Measurements from ENCODE around the gene GARIN5A. TPM values are rescaled to one million over a fixed set of nuclear protein-coding genes. Genes with fewer than 3 reads are reported as not detected.

The GARIN5A gene
- total and polyA plus RNA-seq, 2 experiments from 2014 or later: 13.3 to 25.0 TPM

- TF ChIP-seq ZNF462 (CRISPR knock-in tag; IDR thresholded peaks at IDR 0.05): no peak
- TF ChIP-seq REST (IDR thresholded peaks at IDR 0.05; ENCODE audit: unreplicated experiment): no peak
- no peak for TF ChIP-seq CREB1 (CRISPR knock-in tag; IDR thresholded peaks at IDR 0.05; ENCODE audit: low read depth)
These were observed 41.0 kb upstream of the GARIN5A start (continued) for GRCh38 chr19:50517704-50518075.

GRCh38 chr19:50516964-50517703 lies 40.5 kb upstream of the GARIN5A start:
- no peaks in the 10 kb centered on the region for H3K36me3 ChIP-seq (ENCODE audit: insufficient read depth)
- no peak for ATAC-seq
- peak overlapping the region; percentile 47 for H3K4me3 ChIP-seq
- H3K27me3 ChIP-seq (ENCODE audit: insufficient read depth): peaks cover 12% of the 10 kb centered on the region
- peak overlapping the region; percentile 72; the same call in 1 of the 2 replicates for H2AFZ ChIP-seq
- no peak overlapping the region for H3K27ac Mint-ChIP-seq
- H3K36me3 Mint-ChIP-seq (ENCODE audit: low read depth): peaks cover 20% of the 10 kb centered on the region; the same call in 2 of the 3 replicates
- H3K9me2 ChIP-seq (ENCODE audit: insufficient read depth): no peaks in the 10 kb centered on the region
- H3K9me3 Mint-ChIP-seq: peaks cover 88% of the 10 kb centered on the region
- peak overlapping the region; percentile 71 for H3K4me2 ChIP-seq
- H3F3A ChIP-seq (replicated peaks; ENCODE audit: low read depth): no peaks in the 10 kb centered on the region
- no peaks in the 10 kb centered on the region for H3K79me2 ChIP-seq (replicated peaks; ENCODE audit: insufficient read depth)
- H4K20me1 ChIP-seq (replicated peaks; ENCODE audit: insufficient read depth): no peaks in the 10 kb centered on the region
- DNase-seq (ENCODE audit: low spot score): peak; percentile 51
- H3K4me1 ChIP-seq (ENCODE audit: insufficient read depth): peaks cover 6% of the 10 kb centered on the region; the same call in 1 of the 2 replicates
- H3K4me1 Mint-ChIP-seq: no peaks in the 10 kb centered on the region
- H3K27ac ChIP-seq (ENCODE audit: low read depth): no peak overlapping the region
- H3K27me3 Mint-ChIP-seq (ENCODE audit: insufficient read depth, low read depth, poor library complexity): peaks cover 11% of the 10 kb centered on the region
- no peak overlapping the region for H3K4me3 Mint-ChIP-seq
- TF ChIP-seq ZNF114 (CRISPR knock-in tag; IDR thresholded peaks at IDR 0.05): no peak
- TF ChIP-seq POLR2AphosphoS5 (IDR thresholded peaks at IDR 0.05; ENCODE audit: low read depth): no peak
- no peak for TF ChIP-seq REST (IDR thresholded peaks at IDR 0.05; ENCODE audit: unreplicated experiment)
- no peak for TF ChIP-seq ETS1 (IDR thresholded peaks at IDR 0.05)
- no peak for TF ChIP-seq ZNF331 (CRISPR knock-in tag; IDR thresholded peaks at IDR 0.05; ENCODE audit: low read depth)
